ENCODE results near the gene CHRNG.
A peak's percentile ranks its signal among the peaks of the same experiment; 100 is the strongest.

CHRNG gene

GRCh38 chr2:232506709-232507108, 32.8 kb upstream of the CHRNG start:
- DNase-seq = no peak

- no peak for DNase-seq
Measured at GRCh38 chr2:232508251-232508650, 31.2 kb upstream of the CHRNG start.

GRCh38 chr2:232511336-232511890, 28.1 kb upstream of the CHRNG start:
- no peak for DNase-seq

- DNase-seq = no peak
Measured at GRCh38 chr2:232512602-232513001, 26.9 kb upstream of the CHRNG start.

GRCh38 chr2:232513353-232513752, 26.1 kb upstream of the CHRNG start:
- DNase-seq = no peak

GRCh38 chr2:232515639-232516038, 23.9 kb upstream of the CHRNG start:
- no peak for DNase-seq

- no peak for DNase-seq
Measured at GRCh38 chr2:232516551-232516950, 22.9 kb upstream of the CHRNG start.

GRCh38 chr2:232518844-232519243, 20.6 kb upstream of the CHRNG start:
- no peak for DNase-seq

GRCh38 chr2:232519581-232520438, 19.7 kb upstream of the CHRNG start, which contains the start of gene PRSS56:
Gene PRSS56, plus strand, starts transcription at chr2:232520388. Its CDS starts 211 bp downstream, at chr2:232520599.
- DNase-seq = no peak

GRCh38 chr2:232520489-232520888, 19.0 kb upstream of the CHRNG start:
- DNase-seq = no peak

GRCh38 chr2:232521098-232521497, 18.4 kb upstream of the CHRNG start:
- no peak for DNase-seq

GRCh38 chr2:232521959-232522622, 17.4 kb upstream of the CHRNG start:
- peak in 1 of 2 donors; percentile 12 for DNase-seq

- no peak for DNase-seq
Measured at GRCh38 chr2:232522623-232523401, 16.7 kb upstream of the CHRNG start.

- DNase-seq = no peak
Measured at GRCh38 chr2:232523402-232523681, 16.1 kb upstream of the CHRNG start.

- peak in 1 of 2 donors; percentile 13 for DNase-seq
Measured at GRCh38 chr2:232523682-232524597, 15.6 kb upstream of the CHRNG start.

- DNase-seq = no peak
Measured at GRCh38 chr2:232524771-232525170, 14.7 kb upstream of the CHRNG start.

- no peak for DNase-seq
Measured at GRCh38 chr2:232525199-232525598, 14.3 kb upstream of the CHRNG start.

- no peak for DNase-seq
Measured at GRCh38 chr2:232525791-232526371, 13.6 kb upstream of the CHRNG start, which contains the start of gene CHRND. Gene CHRND, plus strand, starts transcription at chr2:232526160. Its CDS starts 56 bp downstream, at chr2:232526216.

GRCh38 chr2:232526372-232526941, 13.0 kb upstream of the CHRNG start:
- DNase-seq = no peak

GRCh38 chr2:232527905-232528470, 11.5 kb upstream of the CHRNG start:
- no peak for DNase-seq
